ENCODE data around the gene DUSP3.
"Not testable (repeated sequence)": the region's sequence is repeated elsewhere in the genome, so short reads cannot be mapped to it uniquely, and the experiment has no call there.

GRCh38 chr17:43798024-43798423, 19.2 kb upstream of the DUSP3 start:
- TF ChIP-seq, protein P1, sequence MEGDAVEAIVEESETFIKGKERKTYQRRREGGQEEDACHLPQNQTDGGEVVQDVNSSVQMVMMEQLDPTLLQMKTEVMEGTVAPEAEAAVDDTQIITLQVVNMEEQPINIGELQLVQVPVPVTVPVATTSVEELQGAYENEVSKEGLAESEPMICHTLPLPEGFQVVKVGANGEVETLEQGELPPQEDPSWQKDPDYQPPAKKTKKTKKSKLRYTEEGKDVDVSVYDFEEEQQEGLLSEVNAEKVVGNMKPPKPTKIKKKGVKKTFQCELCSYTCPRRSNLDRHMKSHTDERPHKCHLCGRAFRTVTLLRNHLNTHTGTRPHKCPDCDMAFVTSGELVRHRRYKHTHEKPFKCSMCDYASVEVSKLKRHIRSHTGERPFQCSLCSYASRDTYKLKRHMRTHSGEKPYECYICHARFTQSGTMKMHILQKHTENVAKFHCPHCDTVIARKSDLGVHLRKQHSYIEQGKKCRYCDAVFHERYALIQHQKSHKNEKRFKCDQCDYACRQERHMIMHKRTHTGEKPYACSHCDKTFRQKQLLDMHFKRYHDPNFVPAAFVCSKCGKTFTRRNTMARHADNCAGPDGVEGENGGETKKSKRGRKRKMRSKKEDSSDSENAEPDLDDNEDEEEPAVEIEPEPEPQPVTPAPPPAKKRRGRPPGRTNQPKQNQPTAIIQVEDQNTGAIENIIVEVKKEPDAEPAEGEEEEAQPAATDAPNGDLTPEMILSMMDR (IDR thresholded peaks at IDR 0.05; ENCODE audit: low read depth, low read length), result not testable (repeated sequence)
- not testable (repeated sequence) for TF ChIP-seq POLR2A (IDR thresholded peaks at IDR 0.05; ENCODE audit: extremely low read depth, insufficient read length); MYC (IDR thresholded peaks at IDR 0.05; ENCODE audit: low read depth, low read length)
